Psoas muscle (tissue), 8 donors: Measurements from ENCODE around the gene HLCS. TPM values are rescaled to one million over a fixed set of nuclear protein-coding genes. Genes with fewer than 3 reads are reported as not detected.

Source experiments
- ATAC-seq, 4 donors: fragments of 200-7000 bp; cut with Tn5 transposase; one replicate each; pipeline ENCODE4 v1.9.1; 2020; ENCODE audit warnings: moderate library complexity in 3 of 4, mild to moderate bottlenecking in 2 of 4
- DNase-seq, 2 donors: peaks; one replicate each; pipeline ENCODE4 v3.0.0-alpha.2; 2020
- H3K27ac ChIP-seq: fragments of 200-600 bp; one replicate; pipeline ENCODE4 v1.8.0; 2022
- H3K27me3 ChIP-seq, 3 donors: fragments of 200-600 bp in 1 of 3; one replicate each; pipeline versions ENCODE4 v1.6.1 to v1.8.0; 2013 to 2022; ENCODE audit warnings: low read length in 2 of 3, mild to moderate bottlenecking in 2 of 3, moderate library complexity in 1 of 3; ENCODE audit not compliant: insufficient read depth in 3 of 3
- H3K36me3 ChIP-seq, 2 donors: fragments of 200-600 bp in 1 of 2; one replicate each; pipeline versions ENCODE4 v1.6.1 to v1.8.0; 2013 to 2022; ENCODE audit warnings: low read depth in 1 of 2, mild to moderate bottlenecking in 1 of 2, moderate library complexity in 1 of 2; ENCODE audit not compliant: insufficient read depth in 1 of 2
- H3K4me1 ChIP-seq: fragments of 200-600 bp; one replicate; pipeline ENCODE4 v1.8.0; 2022
- H3K4me3 ChIP-seq: fragments of 200-600 bp; one replicate; pipeline ENCODE4 v1.8.0; 2022; ENCODE audit warnings: mild to moderate bottlenecking
- H3K9me3 ChIP-seq: fragments of 200-600 bp; one replicate; pipeline ENCODE4 v1.8.0; 2022
- WGBS, 3 donors: extraction: QIAGEN DNeasy Blood & Tissue Kit; methylation state at CpG; one replicate each; pipeline versions ENCODE4 v1.1.6 to v1.1.7; 2013; 5-methylcytosine and 5-hydroxymethylcytosine counted together
- intact Hi-C, 2 donors: fragments of 100-400 bp; cut with DNase I; formaldehyde crosslinking; loops; one replicate each; pipeline versions ENCODE4 v1.11.0 to v1.14.2; 2022
- polyA plus RNA-seq, 3 donors: library from polyadenylated mRNA; stranded (reverse); fragments of 200-250 nt; gene quantifications; one replicate each; pipeline ENCODE4 v1.2.3, GENCODE V29; 2013
- total RNA-seq, 4 donors: library from RNA; stranded (reverse); fragmentation: NEBNext Ultra II Directional in 2 of 4; extraction: Animal tissue kit (Norgen Biotek cat#: 25700) in 2 of 4; gene quantifications; one replicate each; pipeline versions ENCODE4 v1.2.1 to v1.2.4, GENCODE V29; 2021 to 2023
- TF ChIP-seq, protein P1 (sequence below): fragments of 200-600 bp; IDR thresholded peaks from one replicate; pipeline ENCODE4 v1.8.0; 2022; ENCODE audit warnings: antibody characterized with exemption
- donor health status: healthy with polysubstance abuse.
- donor health status: DM: no; HTN: no; CAD: no; lungs with moderate emphysema.
- donor health status: Bipolar disorder and iron deficiency.
- donor health status: healthy.
- donor health status: DM: yes; HTN: yes; CAD: no.
- donor health status: DM: no; HTN: no; CAD: no.
- donor health status: DM: no; HTN: no; CAD: no.
- donor health status: DM: yes; HTN: yes; CAD: no.

Gene HLCS
- total and polyA plus RNA-seq, 7 donors: 3.6 to 13.5 (median 8.1) TPM

DNA sequence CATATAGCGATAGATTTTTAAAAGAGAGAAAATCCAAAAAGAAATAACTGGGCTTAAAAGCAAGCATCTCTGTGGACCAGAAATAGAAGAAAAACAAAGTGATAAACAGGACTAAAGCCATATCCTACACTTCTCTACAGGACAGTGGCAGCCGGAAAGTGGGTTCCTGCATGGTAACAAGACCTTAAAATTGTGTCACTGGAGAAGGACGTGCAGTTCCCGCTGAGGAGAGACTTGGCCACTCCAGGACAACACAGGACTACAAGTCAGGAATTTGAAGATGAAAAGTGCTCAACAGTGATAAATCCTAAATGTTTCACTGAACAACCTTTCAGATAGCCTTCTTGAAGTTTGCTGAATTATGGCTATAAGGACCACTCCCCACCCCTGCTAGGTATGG lies 1.9 kb upstream of the HLCS start:
- intact Hi-C loops: no loop called here
- no peak for ATAC-seq
- 53 to 71% (median 57%) methylated on average over 4 of the region's 4 CpGs for WGBS, 3 donors

GRCh38 chr21:36966821-36967768 lies 626 bp upstream of the HLCS start:
- Histone ChIP-seq H3K36me3 (no peaks in the 10 kb centered on the region), H3K4me3 (peak overlapping the region; percentile 84), H3K27me3 (no peaks in the 10 kb centered on the region), H3K9me3 (no peaks in the 10 kb centered on the region), H3K27ac (peak overlapping the region; percentile 75), H3K4me1 (peaks cover 6% of the 10 kb centered on the region)
- ATAC-seq: peak in 2 of 4 donors; percentile 15
- TF ChIP-seq, protein P1, sequence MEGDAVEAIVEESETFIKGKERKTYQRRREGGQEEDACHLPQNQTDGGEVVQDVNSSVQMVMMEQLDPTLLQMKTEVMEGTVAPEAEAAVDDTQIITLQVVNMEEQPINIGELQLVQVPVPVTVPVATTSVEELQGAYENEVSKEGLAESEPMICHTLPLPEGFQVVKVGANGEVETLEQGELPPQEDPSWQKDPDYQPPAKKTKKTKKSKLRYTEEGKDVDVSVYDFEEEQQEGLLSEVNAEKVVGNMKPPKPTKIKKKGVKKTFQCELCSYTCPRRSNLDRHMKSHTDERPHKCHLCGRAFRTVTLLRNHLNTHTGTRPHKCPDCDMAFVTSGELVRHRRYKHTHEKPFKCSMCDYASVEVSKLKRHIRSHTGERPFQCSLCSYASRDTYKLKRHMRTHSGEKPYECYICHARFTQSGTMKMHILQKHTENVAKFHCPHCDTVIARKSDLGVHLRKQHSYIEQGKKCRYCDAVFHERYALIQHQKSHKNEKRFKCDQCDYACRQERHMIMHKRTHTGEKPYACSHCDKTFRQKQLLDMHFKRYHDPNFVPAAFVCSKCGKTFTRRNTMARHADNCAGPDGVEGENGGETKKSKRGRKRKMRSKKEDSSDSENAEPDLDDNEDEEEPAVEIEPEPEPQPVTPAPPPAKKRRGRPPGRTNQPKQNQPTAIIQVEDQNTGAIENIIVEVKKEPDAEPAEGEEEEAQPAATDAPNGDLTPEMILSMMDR: no peak
- intact Hi-C loops: no loop called here
- WGBS, 3 donors: 15 to 28% (median 20%) methylated on average over 20 to 34 of the region's 34 CpGs
- no peak for DNase-seq

More for the DNA sequence above, 1.9 kb upstream of the HLCS start:
- TF ChIP-seq, protein P1: no peak
- Histone ChIP-seq H3K4me1 (peaks cover 6% of the 10 kb centered on the region), H3K27me3 (no peaks in the 10 kb centered on the region), H3K4me3 (no peak overlapping the region), H3K9me3 (no peaks in the 10 kb centered on the region), H3K27ac (peak overlapping the region; percentile 4), H3K36me3 (no peaks in the 10 kb centered on the region)
- no peak for DNase-seq

DNA sequence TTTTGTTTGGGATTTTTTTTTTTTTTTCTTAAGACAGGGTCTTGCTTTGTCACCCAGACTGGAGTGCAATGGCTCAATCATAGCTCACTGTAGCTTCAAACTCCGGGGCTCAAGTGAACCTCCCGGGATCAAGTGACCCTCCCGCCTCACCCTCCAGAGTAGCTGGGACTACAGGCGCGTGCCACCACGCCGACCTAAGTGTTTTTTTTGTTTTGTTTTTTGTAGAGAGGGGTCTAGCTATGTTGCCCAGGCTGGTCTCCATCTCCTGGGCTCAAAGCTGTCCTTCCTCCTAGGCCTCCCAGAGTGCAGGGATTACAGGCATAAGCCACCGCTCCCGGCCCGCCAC lies 776 bp downstream of the HLCS start:
- H3K27ac ChIP-seq: peak overlapping the region; percentile 83
- TF ChIP-seq, protein P1: no peak
- peaks cover 0 to 9% of the 10 kb centered on the region in 2 donors for H3K36me3 ChIP-seq
- no peaks in the 10 kb centered on the region for H3K9me3 ChIP-seq
- peaks cover 6% of the 10 kb centered on the region for H3K4me1 ChIP-seq
- peak overlapping the region; percentile 84 for H3K4me3 ChIP-seq
- ATAC-seq (peak in 1 of 4 donors; percentile 36), DNase-seq (no peak)
- no peaks in the 10 kb centered on the region for H3K27me3 ChIP-seq
- WGBS, 3 donors: 34 to 47% (median 38%) methylated on average over 10 of the region's 10 CpGs
- intact Hi-C loops: no loop called here

DNA sequence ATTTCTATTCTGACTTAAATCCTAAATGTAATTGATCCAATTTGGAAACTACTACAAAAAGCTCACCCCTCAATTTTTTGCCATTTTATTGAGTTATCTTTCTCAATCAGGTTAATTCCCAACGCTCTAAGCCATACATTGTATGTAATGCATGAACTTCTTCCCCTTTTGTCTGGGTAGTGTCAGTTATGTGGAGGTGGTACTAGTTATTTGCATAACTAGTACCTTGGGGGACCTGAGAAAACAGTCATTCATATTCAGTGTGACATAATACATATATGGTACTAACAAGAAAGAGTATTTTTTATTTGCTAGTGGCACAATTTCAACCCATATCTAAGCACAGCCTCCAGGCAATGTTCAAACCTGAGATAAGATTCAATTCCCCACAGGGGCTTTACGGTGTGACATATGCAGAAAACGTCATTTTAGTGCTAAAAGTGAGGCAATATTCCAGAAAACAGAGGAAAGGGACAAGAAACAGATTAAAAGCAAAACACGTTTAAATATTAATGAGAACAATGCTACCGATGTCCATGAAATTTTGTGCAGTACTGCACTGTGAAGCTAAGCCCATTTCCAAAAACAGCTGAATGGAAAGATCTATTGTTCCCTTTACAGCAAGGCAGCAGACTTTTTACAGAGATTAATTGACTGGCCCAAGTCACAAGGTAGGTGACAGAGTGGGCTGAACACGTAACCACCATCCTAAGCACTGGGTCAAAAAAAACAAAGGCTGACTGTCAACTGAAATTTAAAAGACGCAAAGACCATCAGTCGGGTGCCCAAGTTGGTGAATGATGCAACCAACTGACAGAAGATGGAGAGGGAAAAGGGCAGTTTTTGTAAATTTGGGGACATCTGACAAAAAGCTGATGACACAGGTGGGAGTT lies 1.4 kb downstream of the HLCS start:
- peaks cover 6% of the 10 kb centered on the region for H3K4me1 ChIP-seq
- H3K36me3 ChIP-seq: peaks cover 0 to 15% of the 10 kb centered on the region in 2 donors
- DNase-seq (no peak), ATAC-seq (no peak)
- intact Hi-C loops: no loop called here
- WGBS, 3 donors: 81 to 86% (median 82%) methylated on average over 8 of the region's 8 CpGs
- peak overlapping the region; percentile 84 for H3K4me3 ChIP-seq
- no peak overlapping the region for H3K27ac ChIP-seq
- no peaks in the 10 kb centered on the region for H3K9me3 ChIP-seq
- H3K27me3 ChIP-seq: no peaks in the 10 kb centered on the region
- TF ChIP-seq, protein P1: no peak
